Activated T-helper 9 cell treated with anti-CD3 and anti-CD28 coated beads, Interleukin-2, amount 50 U/mL, for 16 hours (primary cell): ENCODE measurements around the gene HACD2.
"Not testable (repeated sequence)": the region's sequence is repeated elsewhere in the genome, so short reads cannot be mapped to it uniquely, and the experiment has no call there.

Experiments
- DNase-seq: peaks from one replicate; pipeline ENCODE4 v3.0.0-alpha.2; 2020; ENCODE audit warnings: low read depth

The HACD2 gene

GRCh38 chr3:123584988-123585937 lies at the start of gene HACD2:
HACD2 (minus strand) TSS chr3:123585053; CDS start chr3:123585027, 26 bp downstream.
- peak; percentile 91 for DNase-seq

- no peak for DNase-seq
These were observed 49.5 kb upstream of the HACD2 start for GRCh38 chr3:123634149-123635051.

DNA sequence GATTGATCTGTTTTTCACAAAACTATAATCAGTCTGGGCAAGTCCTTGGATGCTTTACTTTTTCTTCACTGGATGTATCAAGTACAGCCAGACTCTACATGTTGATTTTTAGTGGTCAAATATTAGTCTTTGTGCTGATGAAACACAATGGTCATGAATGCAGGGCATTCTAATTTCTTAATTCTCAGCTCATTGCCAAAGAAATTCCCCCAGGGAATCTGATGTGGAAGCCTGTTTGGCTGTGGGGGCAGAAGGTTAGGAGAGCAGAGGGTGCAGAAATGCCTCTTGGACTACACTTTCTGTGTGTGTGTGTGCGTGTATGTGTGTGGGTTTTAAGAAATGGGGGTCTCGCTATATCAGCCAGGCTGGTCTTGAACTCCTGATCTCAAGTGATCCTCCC lies 48.7 kb upstream of the HACD2 start:
- DNase-seq = no peak

DNA sequence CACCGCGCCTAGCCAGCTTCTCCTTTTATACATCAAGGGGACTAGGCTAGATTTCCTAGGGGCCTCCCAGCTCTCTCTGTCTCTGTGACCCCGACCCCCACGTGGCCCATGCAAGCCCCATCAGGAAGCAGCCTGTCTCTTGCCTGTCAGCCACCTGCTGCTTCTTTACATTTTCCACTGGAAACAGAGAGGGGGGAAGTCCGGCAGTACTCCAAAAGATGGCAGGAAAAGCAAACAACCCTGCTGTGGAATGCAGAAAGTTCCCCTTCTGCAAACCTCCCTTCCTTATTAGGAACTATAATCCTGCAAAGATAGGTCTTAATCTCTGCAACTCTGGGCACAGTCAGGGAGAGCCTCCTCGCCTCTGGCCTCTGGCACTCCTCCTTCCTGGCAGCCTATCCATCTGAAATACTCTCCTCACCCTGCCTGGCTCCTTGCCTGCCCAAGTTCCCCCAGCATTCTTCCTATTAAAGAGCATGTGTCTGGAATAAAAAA lies 47.4 kb upstream of the HACD2 start:
- DNase-seq = no peak

- DNase-seq = no peak
These were observed 44.8 kb upstream of the HACD2 start for GRCh38 chr3:123629747-123630047.

DNA sequence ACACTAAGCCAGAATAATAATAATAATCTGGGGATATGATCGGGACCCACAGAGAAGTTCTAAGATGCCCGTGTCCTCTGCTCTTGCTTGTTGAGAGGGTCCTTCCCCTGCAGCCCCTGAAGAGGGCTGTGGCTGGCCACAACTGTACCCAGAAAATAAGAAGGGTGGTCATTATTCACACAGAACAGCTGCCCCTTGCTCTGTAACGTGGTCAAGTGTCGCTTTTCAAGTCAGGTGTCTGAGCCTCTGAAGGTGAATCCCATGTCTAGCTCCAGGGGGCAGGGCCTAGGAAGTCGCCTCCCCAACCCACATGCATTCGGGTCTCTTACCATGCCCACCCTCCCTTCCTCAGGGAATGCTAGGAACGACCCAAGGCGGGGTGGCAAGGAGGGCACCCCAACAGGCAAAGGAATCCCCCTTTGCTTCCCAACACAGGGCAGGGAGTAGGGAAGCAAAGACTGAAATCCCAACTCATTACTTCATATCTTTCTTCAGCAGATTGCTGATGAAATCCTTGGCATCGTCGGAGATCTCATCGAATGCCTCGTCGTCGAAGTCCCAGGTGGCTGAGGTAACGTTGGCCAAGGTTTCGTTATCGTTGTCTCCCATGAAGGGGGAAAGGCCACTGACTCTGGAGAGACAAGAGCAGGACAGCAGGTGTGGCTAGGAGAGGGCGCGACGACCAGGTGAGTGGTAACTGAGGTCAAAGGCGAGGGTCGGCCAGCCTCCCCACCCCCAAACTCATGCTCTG lies 44.3 kb upstream of the HACD2 start:
- no peak for DNase-seq

GRCh38 chr3:123627673-123628670 lies 43.1 kb upstream of the HACD2 start:
- no peak for DNase-seq

- DNase-seq = no peak
These were observed 42.0 kb upstream of the HACD2 start for GRCh38 chr3:123626881-123627280.

- DNase-seq = no peak
These were observed 39.4 kb upstream of the HACD2 start for GRCh38 chr3:123624302-123624701.

DNA sequence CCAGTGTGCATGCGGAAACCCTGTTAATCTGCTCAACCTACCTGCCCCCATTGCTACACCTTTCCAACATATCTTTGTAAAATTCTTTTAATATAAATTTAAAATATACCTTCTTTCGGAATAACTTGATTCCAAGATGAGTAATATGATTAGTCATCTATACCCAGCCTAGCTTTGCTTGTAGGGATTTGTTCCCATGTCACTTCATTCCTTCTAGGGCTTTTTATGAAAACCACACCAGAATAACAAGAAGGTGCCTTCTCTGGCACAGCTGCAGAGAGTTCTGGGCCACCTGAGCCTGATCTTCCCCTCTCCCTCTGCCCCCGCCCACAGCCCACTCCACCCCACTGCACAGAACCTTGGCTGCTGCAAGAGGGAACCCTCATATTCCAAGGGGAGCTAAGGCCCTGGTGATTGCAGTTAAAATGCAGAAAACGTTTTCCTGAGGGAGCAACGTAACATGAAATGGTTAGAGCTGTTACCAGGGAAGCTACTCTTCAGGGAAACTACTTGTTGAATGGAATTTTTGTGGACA lies 38.6 kb upstream of the HACD2 start:
- no peak for DNase-seq

DNA sequence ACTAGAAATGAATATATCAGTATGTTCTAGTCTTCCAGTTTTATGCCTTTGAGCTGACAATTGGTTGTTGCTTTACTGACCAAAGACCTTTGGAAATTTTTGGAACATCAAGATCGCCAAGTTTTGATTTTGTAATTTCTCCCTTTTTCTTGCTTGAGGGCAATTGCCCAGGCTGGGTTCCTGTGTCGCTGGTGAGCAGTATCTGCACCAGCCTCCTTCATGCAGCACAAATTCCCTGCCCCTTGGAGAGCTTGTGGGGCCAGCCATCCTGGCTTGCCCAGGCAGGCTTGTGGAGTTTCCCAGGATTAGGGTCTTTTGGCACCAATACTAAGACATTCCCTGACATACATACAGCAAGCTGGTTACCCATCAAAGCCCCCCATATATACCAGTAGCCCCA lies 37.9 kb upstream of the HACD2 start:
- DNase-seq = no peak

- DNase-seq = no peak
These were observed 37.0 kb upstream of the HACD2 start for GRCh38 chr3:123621850-123622189.

DNA sequence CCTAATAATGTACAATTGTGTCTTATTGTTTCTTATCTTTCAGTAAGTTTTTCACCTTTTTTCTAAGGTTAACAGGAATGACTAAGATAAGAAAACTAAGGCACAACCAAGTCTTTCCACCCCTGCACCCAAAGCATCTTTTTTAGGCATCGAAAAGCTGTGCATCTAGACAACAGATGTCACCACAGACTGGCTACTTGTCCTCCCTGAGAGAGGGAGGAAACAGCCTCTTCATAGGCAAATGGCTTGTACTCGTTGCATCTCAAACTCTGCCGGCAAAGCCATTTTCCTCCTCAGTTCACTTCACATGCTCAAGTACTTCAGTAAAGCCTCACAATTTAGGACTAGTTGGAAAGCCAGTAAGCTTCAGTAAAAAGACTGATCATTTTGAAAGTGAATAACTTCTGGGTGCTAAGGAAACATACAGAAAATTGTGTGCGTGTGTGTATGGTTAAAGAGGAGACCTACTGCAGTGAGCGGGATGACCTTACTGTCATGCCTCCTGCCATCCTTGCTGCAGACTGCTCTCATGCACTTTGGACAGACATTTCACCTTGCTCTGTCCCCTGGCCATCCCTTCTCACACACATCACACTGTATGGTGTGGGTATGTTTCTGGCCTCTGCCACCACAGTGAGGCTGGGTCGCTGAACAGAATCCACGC lies 36.5 kb upstream of the HACD2 start:
- DNase-seq = no peak

DNA sequence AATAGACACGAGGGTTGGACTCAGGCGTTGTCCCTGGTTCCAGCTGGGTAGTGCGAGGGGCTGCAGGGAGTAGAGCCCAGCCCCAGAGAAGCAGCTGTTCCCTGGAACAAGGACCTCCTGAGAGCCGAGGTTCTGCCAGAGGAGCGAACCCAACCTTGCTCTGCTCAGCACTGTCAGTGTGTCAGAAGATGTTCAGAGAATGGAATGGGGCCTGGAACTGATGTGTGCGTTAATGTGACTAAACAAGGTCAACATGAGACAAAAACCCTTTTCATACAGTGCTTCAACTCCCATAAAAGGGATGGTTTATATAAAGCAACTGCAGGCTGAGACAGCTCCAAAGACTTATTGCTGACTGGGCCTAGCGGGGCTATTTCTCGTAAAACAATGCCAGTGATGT lies 35.5 kb upstream of the HACD2 start:
- no peak for DNase-seq

DNA sequence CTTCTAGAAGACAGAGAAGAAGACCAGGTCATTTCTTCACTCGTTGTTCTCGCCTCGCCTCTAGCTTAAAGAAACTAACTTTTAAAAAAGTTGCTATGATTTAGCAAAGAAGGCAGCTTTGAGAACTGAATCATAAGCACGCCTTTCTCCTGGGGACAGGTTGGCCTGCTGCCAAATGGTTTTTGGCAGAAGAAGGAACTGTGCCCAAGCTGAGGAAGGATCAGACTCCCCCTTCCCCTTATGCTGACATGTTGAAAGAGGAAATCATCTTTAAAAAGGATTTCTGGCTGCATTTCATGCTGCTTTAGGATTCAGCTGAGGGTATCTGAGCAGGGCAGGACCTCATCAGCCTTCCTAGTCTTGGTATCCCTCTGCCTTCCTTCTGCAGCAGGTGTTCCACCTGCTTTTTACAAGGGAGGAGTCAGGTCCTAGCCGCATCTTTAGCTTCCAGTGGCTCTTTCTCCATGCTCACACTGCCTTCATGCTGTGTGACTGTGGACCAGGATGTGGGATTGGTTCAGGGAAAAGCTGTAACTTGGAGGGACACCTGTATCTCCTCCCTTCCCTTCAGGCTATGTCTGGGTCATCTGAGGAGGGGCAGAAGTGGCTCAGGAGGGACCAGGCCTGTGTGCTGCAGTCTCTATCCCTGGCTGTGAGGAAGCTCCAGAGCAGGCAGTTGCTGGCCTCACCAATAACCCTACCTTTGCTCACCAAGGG lies 34.1 kb upstream of the HACD2 start:
- DNase-seq = no peak

GRCh38 chr3:123618076-123618708 lies 33.3 kb upstream of the HACD2 start:
- no peak for DNase-seq

GRCh38 chr3:123616593-123616992 lies 31.7 kb upstream of the HACD2 start:
- no peak for DNase-seq

GRCh38 chr3:123613543-123613942 lies 28.7 kb upstream of the HACD2 start:
- DNase-seq = no peak

DNA sequence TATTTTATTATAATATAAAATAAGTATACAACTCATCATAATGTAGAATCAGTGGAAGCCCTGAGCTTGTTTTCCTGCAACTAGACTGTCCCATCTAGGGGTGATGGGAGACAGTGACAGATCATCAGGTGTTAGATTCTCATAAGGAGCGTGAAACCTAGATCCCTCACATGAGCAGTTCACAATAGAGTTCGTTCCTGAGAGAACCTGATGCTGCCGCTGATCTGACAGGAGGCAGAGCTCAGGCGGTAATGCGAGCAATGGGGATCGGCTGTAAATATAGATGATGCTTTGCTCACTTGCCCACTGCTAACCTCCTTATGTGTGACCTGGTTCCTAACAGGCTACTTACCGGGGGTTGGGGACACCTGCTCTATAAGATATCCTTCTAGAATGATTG lies 26.8 kb upstream of the HACD2 start:
- DNase-seq = not testable (repeated sequence)
